Left lung (tissue), 10 donors: ENCODE results near the gene PDIA4. TPM values are rescaled to one million over a fixed set of nuclear protein-coding genes. Genes with fewer than 3 reads are reported as not detected.
A peak's percentile ranks its signal among the peaks of the same experiment; 100 is the strongest.

ENCODE experiments used
- ATAC-seq: fragments of 200-7000 bp; cut with Tn5 transposase; one replicate; pipeline ENCODE4 v1.9.1; 2020; ENCODE audit warnings: moderate library complexity
- DNase-seq, 4 donors: peaks; one replicate each; pipeline ENCODE4 v3.0.0-alpha.2; 2013 to 2020
- H3K27ac ChIP-seq, 2 donors: fragments of 200-600 bp; sonication (generic) in 1 of 2; one replicate each; pipeline versions ENCODE4 v1.5.0 to v1.8.0; 2020 to 2021
- H3K27me3 ChIP-seq, 2 donors: fragments of 200-600 bp; sonication (generic) in 1 of 2; one replicate each; pipeline versions ENCODE4 v1.5.0 to v1.8.0; 2020 to 2021
- H3K36me3 ChIP-seq, 2 donors: fragments of 200-600 bp; sonication (generic) in 1 of 2; one replicate each; pipeline versions ENCODE4 v1.5.0 to v1.8.0; 2020 to 2021
- H3K4me1 ChIP-seq, 2 donors: fragments of 200-600 bp; one replicate each; pipeline ENCODE4 v1.8.0; 2021
- H3K4me3 ChIP-seq, 2 donors: fragments of 200-600 bp; sonication (generic) in 1 of 2; one replicate each; pipeline versions ENCODE4 v1.5.0 to v1.8.0; 2020 to 2021; ENCODE audit warnings: mild to moderate bottlenecking in 1 of 2
- H3K9me3 ChIP-seq, 2 donors: fragments of 200-600 bp; sonication (generic) in 1 of 2; one replicate each; pipeline versions ENCODE4 v1.5.0 to v1.8.0; 2020 to 2021
- CTCF ChIP-seq, 2 donors: fragments of 200-600 bp; sonication (generic) in 1 of 2; IDR thresholded peaks; one replicate each; pipeline versions ENCODE4 v1.5.0 to v1.8.0; 2021; ENCODE audit warnings: antibody characterized with exemption in 2 of 2
- intact Hi-C, 2 donors: fragments of 100-400 bp; cut with DNase I; formaldehyde crosslinking; loops; one replicate each; pipeline versions ENCODE4 v1.11.2 to v1.14.2; 2022
- polyA plus RNA-seq, 6 donors: library from polyadenylated mRNA; unstranded; fragments of 120-200 nt; gene quantifications; one replicate each; pipeline ENCODE4 v1.2.1, GENCODE V29; 2013; ENCODE audit not compliant: insufficient read length in 6 of 6
- total RNA-seq, 2 donors: library from RNA; stranded (reverse); fragmentation: NEBNext Ultra II Directional; extraction: Animal tissue kit (Norgen Biotek cat#: 25700); gene quantifications; one replicate each; pipeline ENCODE4 v1.2.1, GENCODE V29; 2021
- donor health status: DM: no; HTN: yes; CAD: no.
- donor health status: DM: no; HTN: no; CAD: no.

Gene PDIA4
- total and polyA plus RNA-seq, 8 donors, result 136 to 239 (median 172) TPM

DNA sequence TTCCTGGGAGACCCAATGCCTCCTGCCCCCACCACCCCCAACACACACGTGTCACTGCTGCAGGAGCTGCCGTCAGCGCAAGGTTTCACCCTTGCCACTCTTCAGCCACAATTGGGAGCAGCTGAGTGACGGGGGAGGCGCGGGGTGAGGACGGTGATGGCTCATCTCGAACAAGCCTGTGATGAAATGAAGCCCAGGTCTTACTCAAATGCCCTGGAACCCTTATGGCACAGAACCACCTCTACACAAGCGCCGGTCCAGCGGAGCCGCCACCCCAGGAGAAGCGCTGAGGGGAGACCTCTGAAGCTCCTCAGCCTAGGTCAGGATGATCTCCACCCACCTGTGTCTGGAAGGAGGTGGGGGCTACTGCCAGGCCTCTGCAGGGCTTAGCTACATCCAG is 25.7 kb downstream of the PDIA4 start:
- H3K9me3 ChIP-seq, result no peaks in the 10 kb centered on the region
- DNase-seq (no peak), ATAC-seq (no peak)
- H3K27ac ChIP-seq, result no peak overlapping the region
- H3K36me3 ChIP-seq, result peaks cover 0 to 70% of the 10 kb centered on the region in 2 donors
- TF ChIP-seq CTCF (IDR thresholded peaks at IDR 0.05), result no peak
- H3K4me1 ChIP-seq, result peaks cover 0 to 4% of the 10 kb centered on the region in 2 donors
- H3K4me3 ChIP-seq, result no peak overlapping the region
- no peaks in the 10 kb centered on the region for H3K27me3 ChIP-seq
- intact Hi-C loops, result loop anchor here in 1 of 2 donors (10.0 kb wide), 1 partner anchor 82 kb away; no protein-coding TSS in a partner anchor

DNA sequence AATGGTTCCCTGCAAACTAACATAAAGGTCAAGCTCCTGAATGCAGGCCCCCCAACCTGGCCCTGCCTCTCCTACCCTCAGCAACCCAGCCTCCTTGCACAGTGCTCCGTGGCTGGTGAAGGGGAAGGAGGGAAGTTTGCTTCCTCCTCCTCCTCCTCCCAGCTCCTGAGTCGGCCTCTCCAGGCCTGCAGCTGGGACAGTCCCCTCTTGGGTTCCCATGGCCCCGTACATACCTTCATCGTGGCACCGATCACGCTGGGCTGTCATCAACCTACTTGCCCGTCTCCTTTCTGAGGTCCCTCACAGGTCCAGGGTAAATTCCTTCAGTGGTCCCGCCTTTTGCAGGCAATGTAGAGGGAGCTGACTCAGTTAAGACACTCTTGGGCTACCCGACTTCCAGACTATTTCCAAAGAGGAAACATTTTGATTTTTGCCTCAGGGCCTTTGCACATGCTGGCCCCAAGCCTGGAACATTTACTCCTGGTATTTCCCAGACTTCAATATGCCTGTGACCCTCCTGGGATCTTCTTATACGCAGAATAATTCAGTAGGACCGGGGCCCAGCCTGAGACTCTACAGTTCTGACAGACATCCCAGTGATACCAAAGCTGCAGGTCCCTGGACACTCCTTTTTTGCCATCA is 26.8 kb downstream of the PDIA4 start:
- no peak overlapping the region for H3K4me3 ChIP-seq
- peaks cover 0 to 59% of the 10 kb centered on the region in 2 donors for H3K36me3 ChIP-seq
- peaks cover 0 to 4% of the 10 kb centered on the region in 2 donors for H3K4me1 ChIP-seq
- DNase-seq (peak in 1 of 4 donors; percentile 1), ATAC-seq (no peak)
- H3K27me3 ChIP-seq, result no peaks in the 10 kb centered on the region
- intact Hi-C loops, result loop anchor here in 1 of 2 donors (10.0 kb wide), 1 partner anchor 83 kb away; no protein-coding TSS in a partner anchor
- H3K27ac ChIP-seq, result no peak overlapping the region
- TF ChIP-seq CTCF (IDR thresholded peaks at IDR 0.05), result no peak
- H3K9me3 ChIP-seq, result no peaks in the 10 kb centered on the region

- no peaks in the 10 kb centered on the region for H3K27me3 ChIP-seq
- intact Hi-C loops, result loop anchor here in 1 of 2 donors (10.0 kb wide), 1 partner anchor 84 kb away; no protein-coding TSS in a partner anchor
- no peak for TF ChIP-seq CTCF (IDR thresholded peaks at IDR 0.05)
- DNase-seq (no peak), ATAC-seq (no peak)
- H3K4me3 ChIP-seq, result no peak overlapping the region
- peaks cover 0 to 3% of the 10 kb centered on the region in 2 donors for H3K4me1 ChIP-seq
- no peak overlapping the region for H3K27ac ChIP-seq
- peaks cover 0 to 54% of the 10 kb centered on the region in 2 donors for H3K36me3 ChIP-seq
- H3K9me3 ChIP-seq, result no peaks in the 10 kb centered on the region
Observed at GRCh38 chr7:149000961-149001360, 27.3 kb downstream of the PDIA4 start.

- Histone ChIP-seq H3K27me3 (no peaks in the 10 kb centered on the region), H3K4me3 (no peak overlapping the region), H3K4me1 (no peaks in the 10 kb centered on the region), H3K36me3 (peaks cover 0 to 36% of the 10 kb centered on the region in 2 donors), H3K27ac (no peak overlapping the region), H3K9me3 (no peaks in the 10 kb centered on the region)
- DNase-seq, result no peak
- no peak for TF ChIP-seq CTCF (IDR thresholded peaks at IDR 0.05)
- intact Hi-C loops, result no loop called here
- ATAC-seq, result no peak
Observed at GRCh38 chr7:148999192-148999591, 29.1 kb downstream of the PDIA4 start.

- no peaks in the 10 kb centered on the region for H3K27me3 ChIP-seq
- H3K9me3 ChIP-seq, result no peaks in the 10 kb centered on the region
- H3K36me3 ChIP-seq, result peaks cover 0 to 19% of the 10 kb centered on the region in 2 donors
- no peak for DNase-seq
- TF ChIP-seq CTCF (IDR thresholded peaks at IDR 0.05), result no peak
- no peak overlapping the region for H3K4me3 ChIP-seq
- H3K27ac ChIP-seq, result no peak overlapping the region
- intact Hi-C loops, result no loop called here
- H3K4me1 ChIP-seq, result no peaks in the 10 kb centered on the region
- ATAC-seq, result no peak
Observed at GRCh38 chr7:148997497-148997896, 30.8 kb downstream of the PDIA4 start.
